ENCODE results near the gene CROCC.
"Not testable (repeated sequence)": the region's sequence is repeated elsewhere in the genome, so short reads cannot be mapped to it uniquely, and the experiment has no call there.

Gene CROCC

GRCh38 chr1:16939386-16940180, 17.9 kb downstream of the CROCC start:
- not testable (repeated sequence) for DNase-seq

- no peak for DNase-seq
Observed at GRCh38 chr1:16944038-16944437, 22.3 kb downstream of the CROCC start.

GRCh38 chr1:16945512-16945911, 23.8 kb downstream of the CROCC start:
- not testable (repeated sequence) for DNase-seq

GRCh38 chr1:16946185-16946584, 24.5 kb downstream of the CROCC start:
- not testable (repeated sequence) for DNase-seq

GRCh38 chr1:16946646-16947045, 24.9 kb downstream of the CROCC start:
- DNase-seq: no peak

GRCh38 chr1:16948282-16948891, 26.7 kb downstream of the CROCC start:
- DNase-seq: not testable (repeated sequence)

- DNase-seq: not testable (repeated sequence)
Observed at GRCh38 chr1:16949026-16949425, 27.3 kb downstream of the CROCC start.

GRCh38 chr1:16952376-16952775, 30.6 kb downstream of the CROCC start:
- DNase-seq: not testable (repeated sequence)

- no peak for DNase-seq
Observed at GRCh38 chr1:16954579-16954978, 32.8 kb downstream of the CROCC start.

GRCh38 chr1:16955186-16955585, 33.5 kb downstream of the CROCC start:
- DNase-seq: no peak

GRCh38 chr1:16956775-16957174, 35.0 kb downstream of the CROCC start:
- no peak for DNase-seq

GRCh38 chr1:16957731-16958130, 36.0 kb downstream of the CROCC start:
- DNase-seq: no peak

- no peak for DNase-seq
Observed at GRCh38 chr1:16958475-16958874, 36.7 kb downstream of the CROCC start.

- peak; percentile 57 for DNase-seq
Observed at GRCh38 chr1:16960560-16961296, 39.0 kb downstream of the CROCC start.

- no peak for DNase-seq
Observed at GRCh38 chr1:16961297-16962133, 39.8 kb downstream of the CROCC start.

- not testable (repeated sequence) for DNase-seq
Observed at GRCh38 chr1:16964169-16964568, 42.4 kb downstream of the CROCC start.

GRCh38 chr1:16965486-16966067, 43.8 kb downstream of the CROCC start:
- DNase-seq: no peak

- DNase-seq: no peak
Observed at GRCh38 chr1:16966282-16966681, 44.6 kb downstream of the CROCC start.

- DNase-seq: no peak
Observed at GRCh38 chr1:16967095-16967575, 45.4 kb downstream of the CROCC start.

GRCh38 chr1:16967962-16968361, 46.2 kb downstream of the CROCC start:
- DNase-seq: no peak

- no peak for DNase-seq
Observed at GRCh38 chr1:16968372-16968771, 46.6 kb downstream of the CROCC start.

- no peak for DNase-seq
Observed at GRCh38 chr1:16969057-16969611, 47.4 kb downstream of the CROCC start.
